Measurements from ENCODE around the gene UQCC3.
A peak's percentile ranks its signal among the peaks of the same experiment; 100 is the strongest.

The UQCC3 gene

GRCh38 chr11:62666259-62666926, 5.1 kb upstream of the UQCC3 start:
- H3K27me3 ChIP-seq (ENCODE audit: insufficient read depth, low read length, poor library complexity): no peaks in the 10 kb centered on the region
- peak overlapping the region; percentile 58 to 72; a peak in 3 of 4 replicates for H3K4me3 ChIP-seq (ENCODE audit: low read depth in 1 of 2, low read length in 2 of 2)
- peak overlapping the region; percentile 76 for H3K9ac ChIP-seq (ENCODE audit: low read depth, low read length)
- H3K27ac ChIP-seq (ENCODE audit: low read length): peak overlapping the region; percentile 89
- ATAC-seq (ENCODE audit: insufficient read depth, low read depth) (no peak), DNase-seq (no peak)
- no peaks in the 10 kb centered on the region for H3K9me3 ChIP-seq (ENCODE audit: insufficient read depth, low read length, severe bottlenecking)
- peaks cover 72% of the 10 kb centered on the region for H3K79me2 ChIP-seq (ENCODE audit: insufficient read depth, low read length)
- H3K36me3 ChIP-seq (ENCODE audit: insufficient read depth, low read length): peaks cover 42% of the 10 kb centered on the region
- TF ChIP-seq CTCF (IDR thresholded peaks at IDR 0.05; ENCODE audit: borderline replicate concordance, extremely low read depth, low read length, poor library complexity, severe bottlenecking) (no peak), EZH2 (IDR thresholded peaks at IDR 0.05; ENCODE audit: borderline replicate concordance, low read depth, low read length, severe bottlenecking) (no peak)
- H2AFZ ChIP-seq (ENCODE audit: low read depth, low read length): no peak overlapping the region
- peaks cover 10% of the 10 kb centered on the region for H4K20me1 ChIP-seq (ENCODE audit: insufficient read depth, low read length)
- H3K4me1 ChIP-seq (ENCODE audit: insufficient read depth, low read length): peaks cover 58% of the 10 kb centered on the region
- H3K4me2 ChIP-seq (ENCODE audit: insufficient read depth, low read length): peak overlapping the region; percentile 86

GRCh38 chr11:62667460-62667859, 4.0 kb upstream of the UQCC3 start:
- Histone ChIP-seq H3K4me3 (ENCODE audit: low read depth in 1 of 2, low read length in 2 of 2) (no peak overlapping the region), H3K79me2 (ENCODE audit: insufficient read depth, low read length) (peaks cover 81% of the 10 kb centered on the region), H3K27ac (ENCODE audit: low read length) (no peak overlapping the region), H3K9me3 (ENCODE audit: insufficient read depth, low read length, severe bottlenecking) (no peaks in the 10 kb centered on the region), H3K9ac (ENCODE audit: low read depth, low read length) (peak overlapping the region; percentile 76; the same call in 1 of the 2 replicates), H4K20me1 (ENCODE audit: insufficient read depth, low read length) (peaks cover 10% of the 10 kb centered on the region), H3K36me3 (ENCODE audit: insufficient read depth, low read length) (peaks cover 37% of the 10 kb centered on the region), H3K27me3 (ENCODE audit: insufficient read depth, low read length, poor library complexity) (no peaks in the 10 kb centered on the region), H2AFZ (ENCODE audit: low read depth, low read length) (no peak overlapping the region), H3K4me2 (ENCODE audit: insufficient read depth, low read length) (peak overlapping the region; percentile 86), H3K4me1 (ENCODE audit: insufficient read depth, low read length) (peaks cover 65% of the 10 kb centered on the region)
- no peak for ATAC-seq (ENCODE audit: insufficient read depth, low read depth)
- no peak for DNase-seq
- TF ChIP-seq EZH2 (IDR thresholded peaks at IDR 0.05; ENCODE audit: borderline replicate concordance, low read depth, low read length, severe bottlenecking) (no peak), CTCF (IDR thresholded peaks at IDR 0.05; ENCODE audit: borderline replicate concordance, extremely low read depth, low read length, poor library complexity, severe bottlenecking) (no peak)

GRCh38 chr11:62669420-62670161, 1.9 kb upstream of the UQCC3 start:
- Histone ChIP-seq H3K36me3 (ENCODE audit: insufficient read depth, low read length) (peaks cover 44% of the 10 kb centered on the region), H3K9ac (ENCODE audit: low read depth, low read length) (peak overlapping the region; percentile 13; the same call in 1 of the 2 replicates), H3K4me2 (ENCODE audit: insufficient read depth, low read length) (peak overlapping the region; percentile 82; the same call in 1 of the 2 replicates), H3K27ac (ENCODE audit: low read length) (peak overlapping the region; percentile 38), H3K9me3 (ENCODE audit: insufficient read depth, low read length, severe bottlenecking) (no peaks in the 10 kb centered on the region), H3K4me1 (ENCODE audit: insufficient read depth, low read length) (peaks cover 68% of the 10 kb centered on the region), H2AFZ (ENCODE audit: low read depth, low read length) (no peak overlapping the region), H3K79me2 (ENCODE audit: insufficient read depth, low read length) (peaks cover 84% of the 10 kb centered on the region), H4K20me1 (ENCODE audit: insufficient read depth, low read length) (peaks cover 10% of the 10 kb centered on the region), H3K27me3 (ENCODE audit: insufficient read depth, low read length, poor library complexity) (no peaks in the 10 kb centered on the region), H3K4me3 (ENCODE audit: low read depth in 1 of 2, low read length in 2 of 2) (no peak overlapping the region)
- no peak for ATAC-seq (ENCODE audit: insufficient read depth, low read depth)
- TF ChIP-seq EZH2 (IDR thresholded peaks at IDR 0.05; ENCODE audit: borderline replicate concordance, low read depth, low read length, severe bottlenecking) (no peak), CTCF (IDR thresholded peaks at IDR 0.05; ENCODE audit: borderline replicate concordance, extremely low read depth, low read length, poor library complexity, severe bottlenecking) (no peak)
- DNase-seq: no peak

All from DND-41 (cell line).